Astrocyte (in vitro differentiated cells and primary cell): ENCODE results near the gene PRIMPOL.
"Not testable (repeated sequence)": the region's sequence is repeated elsewhere in the genome, so short reads cannot be mapped to it uniquely, and the experiment has no call there.

Experiments used
- EZH2 ChIP-seq: IDR thresholded peaks from 2 replicates; pipeline ENCODE4 v1.6.1; 2012; ENCODE audit warnings: mild to moderate bottlenecking, low read length, inconsistent platforms; ENCODE audit not compliant: insufficient read depth
- TF ChIP-seq, protein P1 (sequence below): IDR thresholded peaks from 2 replicates; pipeline ENCODE4 v1.5.1; 2011; ENCODE audit warnings: low read depth, mild to moderate bottlenecking, inconsistent platforms, low read length, moderate library complexity; ENCODE audit not compliant: insufficient read depth

DNA sequence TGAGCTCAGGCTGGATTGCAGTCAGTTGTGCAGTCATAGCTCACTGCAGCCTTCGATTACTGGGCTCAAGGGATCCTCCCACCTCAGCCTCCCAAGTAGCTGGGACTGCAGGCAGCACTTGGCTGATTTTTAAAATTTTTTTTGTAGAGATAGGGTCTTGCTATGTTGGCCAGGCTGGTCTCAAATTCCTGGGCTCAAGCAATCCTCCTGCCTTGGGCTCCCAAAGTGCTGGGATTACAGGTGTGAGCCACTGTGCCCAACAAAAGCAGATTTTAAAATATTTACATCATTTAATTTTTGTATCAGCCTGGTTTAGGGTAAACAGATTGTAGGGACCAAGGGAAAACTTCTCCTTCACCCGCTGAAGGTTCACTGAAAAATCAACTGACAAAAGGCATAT lies 33.4 kb upstream of the PRIMPOL start:
- TF ChIP-seq, protein P1, sequence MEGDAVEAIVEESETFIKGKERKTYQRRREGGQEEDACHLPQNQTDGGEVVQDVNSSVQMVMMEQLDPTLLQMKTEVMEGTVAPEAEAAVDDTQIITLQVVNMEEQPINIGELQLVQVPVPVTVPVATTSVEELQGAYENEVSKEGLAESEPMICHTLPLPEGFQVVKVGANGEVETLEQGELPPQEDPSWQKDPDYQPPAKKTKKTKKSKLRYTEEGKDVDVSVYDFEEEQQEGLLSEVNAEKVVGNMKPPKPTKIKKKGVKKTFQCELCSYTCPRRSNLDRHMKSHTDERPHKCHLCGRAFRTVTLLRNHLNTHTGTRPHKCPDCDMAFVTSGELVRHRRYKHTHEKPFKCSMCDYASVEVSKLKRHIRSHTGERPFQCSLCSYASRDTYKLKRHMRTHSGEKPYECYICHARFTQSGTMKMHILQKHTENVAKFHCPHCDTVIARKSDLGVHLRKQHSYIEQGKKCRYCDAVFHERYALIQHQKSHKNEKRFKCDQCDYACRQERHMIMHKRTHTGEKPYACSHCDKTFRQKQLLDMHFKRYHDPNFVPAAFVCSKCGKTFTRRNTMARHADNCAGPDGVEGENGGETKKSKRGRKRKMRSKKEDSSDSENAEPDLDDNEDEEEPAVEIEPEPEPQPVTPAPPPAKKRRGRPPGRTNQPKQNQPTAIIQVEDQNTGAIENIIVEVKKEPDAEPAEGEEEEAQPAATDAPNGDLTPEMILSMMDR, result not testable (repeated sequence)
- TF ChIP-seq EZH2, result not testable (repeated sequence)
